Activated naive CD4-positive, alpha-beta T cell (primary cell): ENCODE data around the gene CYP11A1.
A peak's percentile ranks its signal among the peaks of the same experiment; 100 is the strongest.

Experiments used
- DNase-seq, 4 experiments: peaks; one replicate each; lab custom pipeline; 2025; lab: John Stamatoyannopoulos, UW

CYP11A1 gene

DNA sequence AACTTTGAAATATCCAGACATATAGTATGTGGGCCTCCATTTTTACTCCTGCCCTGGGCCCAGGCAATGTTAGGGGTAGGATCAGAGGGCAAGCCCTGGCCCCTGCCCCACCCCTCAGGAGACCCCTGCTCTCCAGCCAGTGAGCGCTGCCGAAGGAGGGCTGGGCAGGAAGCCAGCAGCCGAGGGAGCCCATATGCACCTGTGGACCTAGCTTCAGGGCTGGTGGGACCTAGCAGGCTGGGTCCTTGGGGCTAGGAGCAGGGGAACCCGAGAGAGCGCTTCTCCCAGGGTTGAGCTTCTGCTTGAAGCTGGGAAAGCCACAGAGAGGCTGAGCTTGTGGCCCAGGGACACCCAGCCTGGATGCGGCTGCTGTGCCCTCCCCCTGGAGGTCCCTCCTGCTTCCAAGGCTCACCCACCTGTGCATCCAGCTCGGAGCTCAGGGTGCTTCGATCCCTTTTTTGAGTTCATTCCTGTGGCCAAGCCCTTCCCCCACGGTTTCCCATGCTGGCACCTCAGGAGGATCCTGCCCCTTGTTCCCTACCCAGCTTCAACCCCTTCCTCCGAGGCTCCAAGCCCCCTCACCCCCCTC lies 21.0 kb upstream of the CYP11A1 start:
- no peak for DNase-seq

DNA sequence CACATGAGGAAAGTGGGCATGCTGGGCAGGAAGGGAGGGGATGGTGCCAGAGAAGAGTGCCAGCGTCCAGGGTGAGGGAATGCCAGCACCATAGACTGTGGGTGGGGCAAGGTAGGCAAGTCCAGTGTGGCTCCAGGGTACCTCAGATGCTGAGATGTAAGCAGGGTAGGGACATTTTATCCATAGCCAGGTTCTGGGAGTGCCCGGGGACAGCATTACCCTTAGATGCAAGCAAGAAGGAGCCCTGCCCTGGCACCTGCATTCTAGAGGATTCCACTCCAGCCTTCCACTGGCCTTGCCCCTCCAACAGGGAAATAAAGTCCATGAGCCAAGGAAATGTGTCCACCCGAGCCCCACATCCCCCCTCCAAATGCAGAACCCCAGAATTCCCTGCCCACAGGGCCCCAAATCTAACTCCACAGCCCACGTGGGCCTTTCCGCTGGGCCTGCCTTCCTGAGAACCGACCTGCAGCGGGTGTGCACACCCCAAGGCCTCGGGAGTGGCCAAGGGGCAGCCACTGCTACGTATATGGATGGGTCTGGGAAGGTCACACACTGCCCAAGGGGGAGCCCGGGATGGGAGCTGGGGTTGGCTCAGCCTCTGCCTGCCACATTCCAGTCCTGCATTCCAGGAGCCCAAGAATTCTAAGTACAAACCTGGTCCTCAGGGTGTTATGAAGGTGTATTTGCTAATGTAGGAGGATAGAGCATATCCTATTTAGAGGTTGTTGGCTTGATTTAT lies 20.3 kb upstream of the CYP11A1 start:
- DNase-seq = no peak

DNA sequence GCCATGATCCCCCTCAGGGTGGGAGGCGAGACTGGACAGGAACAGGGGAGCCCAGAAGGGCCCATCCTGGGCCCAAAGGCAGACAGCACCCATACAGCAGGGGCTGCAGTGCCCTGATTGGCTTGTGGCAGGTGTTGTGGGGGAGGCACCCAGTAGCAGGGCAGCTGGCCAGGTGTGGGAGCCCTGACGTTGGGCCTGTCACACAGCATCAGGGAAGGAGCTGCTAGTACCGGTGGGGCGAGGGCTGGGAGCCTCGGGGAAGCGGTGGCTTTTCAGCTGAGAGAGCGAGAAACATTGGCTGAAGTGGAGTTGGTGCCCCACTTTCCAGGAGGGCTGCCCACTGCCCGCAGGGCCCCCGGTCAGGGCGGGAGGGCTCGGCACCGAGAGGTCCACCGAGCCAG lies 19.7 kb upstream of the CYP11A1 start:
- DNase-seq = no peak

DNA sequence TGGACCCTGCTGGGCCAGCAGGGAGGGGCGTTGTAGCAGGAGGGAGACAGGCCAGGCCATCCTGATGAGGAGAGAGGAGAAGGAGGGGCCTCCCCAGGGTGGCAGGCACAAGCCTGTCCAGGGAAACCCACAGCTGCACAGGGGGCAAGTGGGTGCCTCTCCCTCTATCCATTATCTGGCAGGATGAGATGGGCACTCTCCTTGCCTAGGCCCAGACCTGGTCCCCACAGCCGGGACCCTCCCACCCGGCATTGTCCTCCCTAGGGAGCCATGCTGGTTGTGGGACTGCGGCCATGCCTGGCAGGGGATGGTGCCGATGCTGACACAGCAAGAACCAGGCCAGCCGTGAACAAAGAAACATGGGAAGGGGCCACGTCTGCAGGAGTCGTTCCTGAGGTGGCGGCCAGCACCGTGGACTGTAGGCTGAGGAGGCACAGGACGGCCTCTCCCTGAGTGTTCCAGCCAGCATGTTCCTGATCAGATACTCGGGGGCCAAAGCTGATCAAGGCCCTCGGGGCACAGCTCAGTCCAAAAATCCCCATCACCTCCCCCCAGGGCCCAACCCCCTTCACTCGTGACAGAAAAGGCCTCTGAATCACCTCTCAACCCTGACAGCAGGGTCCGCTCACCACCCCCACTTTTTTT lies 19.2 kb upstream of the CYP11A1 start:
- no peak for DNase-seq

DNA sequence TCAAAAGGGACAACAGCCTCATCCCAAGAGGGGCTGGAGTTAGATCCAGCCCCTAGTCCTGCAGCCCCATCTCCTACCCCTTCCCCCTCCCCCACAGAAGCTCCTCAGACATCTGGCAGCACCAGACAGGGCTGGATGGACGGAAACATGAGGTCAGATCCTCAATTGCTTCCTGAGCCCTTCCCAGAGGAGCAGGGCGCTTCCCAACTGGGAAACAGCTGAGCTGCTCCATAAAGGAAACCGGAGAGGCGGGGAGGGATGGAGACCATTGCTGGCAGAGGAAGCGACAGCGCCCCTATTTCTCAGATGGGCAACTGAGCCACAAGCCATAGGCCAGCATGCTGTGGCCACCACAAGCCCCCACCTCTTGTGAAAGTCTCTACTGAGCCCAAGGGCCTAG lies 18.3 kb upstream of the CYP11A1 start:
- DNase-seq = no peak

DNA sequence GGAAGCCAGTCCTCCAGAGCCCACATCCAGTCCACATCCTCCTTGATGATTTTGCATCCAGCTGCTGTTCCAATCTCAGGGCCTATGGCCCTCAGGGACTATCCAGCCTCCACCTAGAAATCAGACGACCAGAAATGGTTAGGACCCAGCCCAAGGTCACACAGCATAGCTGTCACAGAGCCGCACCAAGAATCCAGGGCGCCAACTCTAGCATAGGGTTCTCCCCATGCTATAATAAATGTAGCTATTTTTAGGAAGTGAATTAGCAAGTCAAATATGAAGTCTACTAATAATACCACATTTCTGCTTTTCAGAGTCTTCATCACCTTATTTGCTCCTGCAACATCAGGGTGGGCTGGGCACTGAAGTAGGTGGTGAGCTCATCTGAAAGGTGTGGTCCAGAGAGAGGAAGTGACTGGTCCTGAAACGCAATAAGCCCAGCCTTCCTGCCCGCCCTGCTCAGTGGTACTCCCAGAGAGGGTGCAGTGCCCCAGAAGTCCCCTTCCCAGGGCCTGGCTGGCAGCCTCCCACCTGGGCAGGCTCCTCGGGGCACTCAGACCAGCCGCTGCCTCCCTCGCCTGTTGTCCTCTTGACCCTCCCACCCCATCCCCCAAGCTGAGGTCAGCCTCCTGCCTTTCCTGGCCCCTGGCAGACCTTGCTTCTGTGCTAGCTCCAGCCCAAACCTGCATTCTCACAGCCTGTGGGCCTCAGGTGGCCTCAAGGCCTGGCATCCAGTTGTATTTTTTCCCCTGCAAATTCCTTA lies 17.6 kb upstream of the CYP11A1 start:
- no peak for DNase-seq

DNA sequence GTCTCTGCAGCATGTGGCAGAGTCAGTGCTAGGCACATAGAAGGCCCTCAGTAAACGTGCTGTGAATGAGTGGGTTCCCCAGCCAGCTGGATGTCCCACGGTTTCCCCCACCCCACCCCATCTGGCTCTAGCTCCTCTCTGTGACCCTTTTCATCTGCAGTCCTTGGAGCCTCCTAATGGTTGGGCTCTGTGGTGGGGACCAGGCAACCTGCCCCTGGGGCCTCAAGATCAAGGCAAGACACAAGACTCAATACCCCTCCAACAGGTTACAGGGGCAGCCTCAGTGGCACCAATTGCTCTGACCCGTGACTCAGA lies 17.1 kb upstream of the CYP11A1 start:
- no peak for DNase-seq

DNA sequence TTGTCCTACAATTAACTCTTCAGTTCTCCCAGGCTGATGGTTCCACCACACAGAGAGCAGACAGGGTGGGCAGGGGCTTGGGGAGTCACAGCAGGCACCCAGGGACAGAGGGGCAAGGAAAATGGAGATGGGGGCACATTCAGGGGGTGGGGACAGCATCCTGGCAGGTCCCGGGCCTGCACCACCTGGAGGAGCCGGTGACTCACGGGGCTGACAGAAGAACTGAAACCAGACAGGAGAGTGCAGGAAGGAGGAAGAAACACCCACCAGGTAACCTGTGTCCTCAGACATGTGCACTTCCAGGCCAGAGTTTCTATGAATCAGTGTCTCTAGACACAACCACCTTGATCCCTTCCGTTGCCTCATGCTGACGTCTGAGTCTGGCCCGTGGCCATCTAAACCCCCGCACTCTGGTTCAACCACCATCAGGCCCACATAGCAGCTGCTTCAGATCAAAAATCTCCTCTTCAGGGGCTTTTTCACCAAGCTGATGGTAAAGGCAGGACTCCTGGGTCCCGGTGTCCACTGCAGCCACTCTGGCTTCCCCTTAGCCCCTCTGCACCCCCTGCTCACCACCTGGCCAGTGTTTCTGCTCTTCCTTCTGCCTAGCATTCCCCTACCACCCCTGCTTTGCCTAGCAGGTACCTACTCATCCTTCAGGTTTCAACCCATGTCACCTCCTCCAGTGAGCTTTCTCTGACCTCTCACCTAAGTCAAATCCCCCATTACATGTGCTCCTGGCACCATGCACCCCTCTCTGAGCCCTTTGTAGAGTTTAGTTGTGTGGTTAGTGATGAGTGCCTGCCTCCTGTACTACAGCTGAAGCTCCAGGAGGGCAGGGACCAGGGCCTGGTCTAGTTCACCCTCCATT lies 16.5 kb upstream of the CYP11A1 start:
- DNase-seq = no peak

DNA sequence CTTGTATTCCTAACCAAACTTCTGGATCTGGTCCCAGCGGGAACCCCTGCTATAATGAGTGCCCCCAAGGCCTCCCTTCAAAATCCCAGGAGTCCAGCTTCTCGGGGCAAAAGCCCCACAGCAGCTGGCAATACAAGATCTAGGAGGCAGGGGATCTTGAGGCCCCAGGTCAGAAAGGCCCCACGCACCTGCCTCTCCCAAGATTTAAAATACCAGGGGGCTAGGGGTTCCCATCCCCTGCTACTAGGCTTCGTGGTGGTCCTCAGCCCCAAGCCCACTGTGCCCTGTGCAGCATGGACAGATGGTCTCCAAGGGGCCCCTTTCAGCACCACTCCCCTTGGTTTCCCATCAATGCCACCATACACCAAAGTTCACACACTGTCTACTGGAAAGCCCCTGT lies 15.8 kb upstream of the CYP11A1 start:
- no peak for DNase-seq

DNA sequence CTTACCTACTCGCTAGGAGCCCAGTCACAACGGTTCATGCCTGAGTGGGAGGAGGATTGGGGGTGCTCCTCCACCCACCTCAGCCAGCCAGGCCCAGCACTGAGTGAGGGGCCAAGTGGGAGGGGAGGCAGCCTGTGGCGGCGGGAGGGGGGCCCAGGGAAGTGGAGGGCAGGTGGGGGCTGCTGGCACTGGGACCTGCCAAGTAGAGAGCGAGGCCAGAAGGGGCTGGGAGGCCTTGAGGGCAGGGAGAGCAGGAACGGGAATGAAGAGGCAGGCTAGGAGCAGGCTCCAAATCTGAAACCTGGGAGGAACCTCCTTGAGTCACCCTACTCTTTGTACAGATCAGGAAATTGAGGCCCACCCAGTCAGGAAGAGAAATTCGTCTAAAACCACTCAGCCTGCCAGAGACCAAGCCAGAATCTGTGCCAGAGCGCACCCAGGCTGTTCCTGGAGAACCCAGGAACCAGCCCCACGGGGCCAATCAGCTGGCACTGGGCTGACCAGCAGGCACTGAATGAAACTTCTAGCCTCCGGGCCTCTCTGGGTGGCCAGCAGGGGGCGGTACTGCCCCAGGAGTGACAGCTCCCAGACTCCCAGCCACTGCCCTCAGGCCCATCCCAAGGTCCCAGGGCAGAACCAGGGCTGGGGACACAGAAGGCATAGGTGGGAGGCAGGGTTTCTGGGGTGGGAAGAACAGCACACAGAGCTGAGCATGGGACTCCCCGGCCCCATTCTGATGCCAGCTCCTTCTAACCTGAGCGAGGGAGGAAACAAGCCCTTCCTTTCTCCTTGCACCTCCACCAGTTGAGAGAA lies 14.8 kb upstream of the CYP11A1 start:
- peak; percentile 39 to 69 (median 54) for DNase-seq

DNA sequence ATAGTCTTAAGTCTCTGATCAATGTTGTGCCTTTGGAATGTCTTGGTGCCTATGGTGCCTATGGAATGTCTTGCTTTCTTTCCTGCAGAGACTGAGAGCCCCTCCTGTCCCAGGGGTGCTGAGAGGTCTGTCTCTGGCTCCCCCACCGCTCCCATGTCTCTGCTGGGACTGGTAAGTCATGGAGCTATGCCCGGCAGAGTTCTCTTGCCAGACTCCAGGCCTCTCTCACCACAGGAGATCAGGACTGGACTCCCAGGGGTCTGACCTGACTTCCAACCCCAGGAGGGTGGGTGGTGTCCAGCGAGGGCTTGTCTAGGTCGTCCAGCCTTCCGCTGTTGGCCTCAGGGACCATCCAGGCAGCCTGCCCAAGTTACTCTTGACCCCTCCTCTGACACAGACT lies 14.0 kb upstream of the CYP11A1 start:
- DNase-seq = no peak

DNA sequence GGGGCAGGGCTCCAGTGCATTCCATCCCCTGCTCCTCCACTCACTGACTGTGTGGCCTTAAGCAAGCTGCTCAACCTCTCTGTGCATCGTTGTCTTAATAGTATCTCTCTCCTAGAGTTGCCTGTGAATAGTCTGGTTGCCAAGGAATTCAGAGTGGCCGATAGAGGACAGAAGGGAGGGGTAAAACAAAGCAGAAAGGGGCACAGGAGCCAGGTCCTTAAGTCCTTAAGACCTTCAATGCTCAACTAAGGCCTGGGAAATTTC lies 13.7 kb upstream of the CYP11A1 start:
- DNase-seq = no peak

DNA sequence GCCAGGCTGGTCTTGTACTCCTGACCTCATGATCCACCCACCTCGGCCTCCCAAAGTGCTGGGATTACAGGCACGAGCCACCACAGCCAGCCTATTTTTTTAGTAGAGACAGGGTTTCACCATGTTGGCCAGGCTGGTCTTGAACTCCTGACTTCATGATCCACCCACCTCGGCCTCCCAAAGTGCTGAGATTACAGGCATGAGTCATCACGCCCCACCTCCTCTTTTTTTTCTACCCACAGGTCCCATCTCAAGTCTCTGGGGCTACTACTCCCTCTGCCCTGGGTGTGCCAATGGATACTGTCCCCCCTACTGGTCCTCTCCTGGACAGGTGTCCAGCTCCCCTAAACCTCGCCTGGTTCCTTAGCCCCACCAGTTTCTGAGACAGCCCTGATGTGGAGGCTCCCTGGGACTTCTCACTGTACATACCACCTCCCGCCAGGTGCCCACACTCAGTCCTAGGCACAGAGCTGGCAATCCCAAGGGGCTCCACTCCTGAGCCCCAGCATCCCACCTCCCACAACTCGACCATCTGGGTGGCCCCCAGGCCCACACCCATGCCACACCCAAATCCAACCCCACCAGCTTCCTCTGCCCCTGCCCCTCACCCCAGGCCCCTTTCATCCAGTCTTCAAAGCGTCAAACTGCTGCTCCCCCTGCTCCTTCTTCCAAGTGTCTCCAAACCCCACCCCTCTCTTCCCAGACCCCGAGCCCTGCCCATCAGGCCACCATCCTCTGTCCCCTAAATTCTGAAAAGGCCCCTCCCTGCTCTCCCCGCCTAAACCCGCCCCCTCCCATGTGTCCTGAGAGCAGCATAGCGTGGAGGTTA lies 13.1 kb upstream of the CYP11A1 start:
- DNase-seq = no peak

DNA sequence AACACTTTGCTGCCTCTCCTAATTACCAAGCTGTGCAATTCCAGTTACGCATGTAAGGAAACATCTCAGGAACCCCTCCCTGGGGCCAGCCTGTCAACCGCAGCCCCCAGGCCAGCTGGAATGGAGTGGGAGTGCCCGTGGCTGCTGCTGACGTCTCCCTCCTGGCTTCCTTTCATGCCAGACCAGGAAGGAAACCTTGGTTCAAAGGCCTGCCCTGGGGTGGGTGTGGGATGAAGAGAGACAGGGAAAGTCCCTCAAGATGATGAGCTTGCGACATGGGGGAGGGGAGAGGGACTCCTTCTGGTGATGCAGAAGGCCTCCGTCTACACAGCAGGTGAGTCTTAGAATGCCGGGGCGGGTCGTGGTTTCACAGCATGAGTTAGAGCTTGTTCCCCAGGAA lies 11.4 kb upstream of the CYP11A1 start:
- no peak for DNase-seq

DNA sequence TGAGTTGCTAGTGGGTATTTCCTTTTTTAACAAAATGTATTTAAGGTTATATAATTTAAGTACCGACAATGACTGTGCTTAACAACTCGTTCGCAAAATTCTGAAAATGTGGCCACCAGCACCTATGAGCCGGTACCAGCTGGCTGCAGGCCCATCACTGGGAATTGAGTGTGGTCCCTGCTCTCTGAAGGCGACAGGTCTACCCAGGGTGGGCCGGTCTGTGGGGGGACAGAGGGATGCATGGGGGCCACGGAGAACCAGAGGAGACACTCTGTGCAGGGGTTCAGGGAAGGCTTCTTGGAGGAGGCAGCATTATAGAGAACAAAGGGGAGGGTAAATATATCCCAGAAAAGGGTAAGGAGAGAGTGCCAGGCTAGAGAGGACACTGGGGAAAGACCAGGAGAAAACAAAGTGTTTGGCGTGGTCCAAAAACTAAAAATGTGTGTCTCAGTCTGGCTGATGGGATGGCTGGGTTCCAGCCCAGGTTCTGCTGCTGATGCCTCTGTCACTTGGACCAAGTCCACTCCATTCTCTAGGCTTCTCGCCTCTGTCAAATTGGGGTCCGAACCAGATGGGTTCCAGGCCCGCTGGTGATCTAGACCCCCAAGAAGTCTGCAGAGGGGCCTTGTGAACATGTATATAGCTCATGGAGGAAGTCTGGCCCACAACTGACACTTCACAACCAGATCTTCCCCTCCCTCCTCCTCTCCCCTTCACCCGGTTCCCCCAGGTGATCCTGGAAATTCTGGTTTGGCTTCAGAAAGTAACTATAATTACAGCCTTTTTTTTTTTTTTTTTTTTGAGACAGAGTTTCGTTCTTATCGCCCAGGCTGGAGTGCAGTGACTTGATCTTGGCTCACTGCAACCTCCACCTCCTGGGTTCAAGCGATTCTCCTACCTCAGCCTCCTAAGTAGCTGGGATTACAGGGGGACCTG lies 10.7 kb upstream of the CYP11A1 start:
- no peak for DNase-seq

DNA sequence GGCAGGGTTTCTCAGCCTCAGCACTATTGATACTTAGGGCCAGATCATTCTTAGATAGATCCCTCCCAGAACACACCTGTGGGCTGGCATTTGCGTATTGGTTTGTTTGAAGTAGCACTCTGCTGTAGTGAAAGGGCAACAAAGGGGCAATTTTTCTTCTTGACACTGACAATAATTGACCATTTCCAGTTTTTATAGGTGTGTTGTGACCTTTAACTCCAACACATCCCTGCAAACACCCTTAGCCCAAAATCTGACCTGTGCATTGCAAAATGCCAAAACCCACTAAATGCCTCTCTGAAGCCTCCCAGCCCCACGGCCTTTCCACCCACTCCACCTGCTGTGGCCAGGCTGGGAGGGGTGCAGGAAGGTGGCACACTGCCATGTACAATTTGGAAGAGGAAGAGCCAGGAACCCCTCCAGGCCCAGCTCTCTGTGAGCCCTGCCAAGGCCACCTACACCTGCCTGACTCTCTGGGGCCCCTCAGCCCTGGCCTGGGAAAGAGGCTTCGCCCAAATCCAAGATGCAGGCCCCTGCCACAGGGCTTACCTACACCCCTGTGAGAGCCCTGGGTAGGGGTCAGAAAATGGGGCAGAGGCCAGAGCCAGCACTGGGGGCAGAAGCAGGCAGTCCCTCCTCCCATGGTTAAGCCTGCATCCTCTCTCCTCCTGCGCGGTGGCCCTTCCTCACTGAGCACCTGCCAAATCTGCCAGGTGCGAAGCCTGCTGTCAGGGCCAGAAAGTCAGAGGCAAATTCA lies 9.6 kb upstream of the CYP11A1 start:
- DNase-seq = no peak

DNA sequence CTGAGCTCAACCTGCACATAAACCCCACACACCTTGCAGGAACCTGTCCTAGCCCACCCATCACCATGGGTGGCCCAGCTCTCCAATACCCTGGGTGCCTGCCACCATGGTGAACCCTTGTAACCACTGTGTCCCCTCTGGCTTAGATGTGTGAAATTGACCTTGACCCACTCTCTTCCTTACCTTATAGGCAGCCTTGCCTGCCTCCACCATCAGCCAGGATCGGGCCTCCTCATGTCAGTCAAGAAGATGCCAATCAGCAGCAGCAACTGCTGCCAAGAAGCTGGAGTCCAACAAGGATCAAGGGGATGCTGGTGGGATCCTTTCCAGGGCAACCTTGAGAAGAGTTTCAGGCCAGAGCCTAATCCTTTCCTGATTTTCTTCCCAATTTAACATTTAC lies 8.8 kb upstream of the CYP11A1 start:
- no peak for DNase-seq

DNA sequence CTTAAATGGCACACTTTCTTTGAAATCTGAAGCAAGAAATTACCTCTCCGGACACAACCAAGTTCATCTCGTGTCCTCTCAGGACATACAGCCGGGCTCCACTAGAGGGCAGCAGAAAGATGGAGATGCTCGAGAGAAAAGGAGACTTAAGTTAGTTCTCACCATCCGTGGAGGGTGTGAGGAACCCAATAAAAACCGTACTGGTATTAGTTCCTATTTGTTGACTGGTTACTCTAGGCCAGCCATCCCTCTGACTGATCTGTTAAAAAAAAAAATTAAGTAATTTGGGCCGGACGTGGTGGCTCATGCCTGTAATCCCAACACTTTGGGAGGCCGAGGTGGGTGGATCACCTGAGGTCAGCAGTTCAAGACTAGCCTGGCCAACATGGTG lies 7.9 kb upstream of the CYP11A1 start:
- peak; percentile 36 to 78 (median 68) for DNase-seq
